VCaP (cell line): ENCODE data around the gene COMMD9.

Source experiments
- H3K27ac ChIP-seq: fragments of 450-650 bp; 2 replicates; pipeline ENCODE4 v1.5.1; 2017
- CTCF ChIP-seq: fragments of 450-650 bp; conservative IDR thresholded peaks from 2 replicates; pipeline ENCODE4 v1.5.1; 2017; ENCODE audit warnings: mild to moderate bottlenecking, moderate library complexity

Gene COMMD9

DNA sequence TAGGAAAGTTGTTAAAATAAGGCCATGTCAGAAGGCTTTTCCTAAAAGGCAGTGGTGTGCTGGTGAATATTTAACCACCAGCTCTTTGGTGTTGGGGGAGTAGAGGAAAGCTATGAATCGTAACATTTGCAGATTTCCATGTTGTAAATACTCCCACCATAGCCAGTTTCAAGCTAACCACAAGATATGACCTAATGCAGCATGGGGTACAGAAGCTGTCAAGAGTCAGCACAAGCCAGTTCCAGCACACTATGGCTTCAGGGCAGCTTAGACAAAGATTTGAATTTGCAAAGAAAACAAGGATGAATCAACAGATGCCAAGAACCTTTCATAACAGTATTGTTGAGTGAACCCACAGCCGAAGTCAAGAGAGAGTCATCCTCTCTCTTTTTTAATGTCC is 40.0 kb downstream of the COMMD9 start:
- TF ChIP-seq CTCF: no peak
- H3K27ac ChIP-seq: no peak overlapping the region

DNA sequence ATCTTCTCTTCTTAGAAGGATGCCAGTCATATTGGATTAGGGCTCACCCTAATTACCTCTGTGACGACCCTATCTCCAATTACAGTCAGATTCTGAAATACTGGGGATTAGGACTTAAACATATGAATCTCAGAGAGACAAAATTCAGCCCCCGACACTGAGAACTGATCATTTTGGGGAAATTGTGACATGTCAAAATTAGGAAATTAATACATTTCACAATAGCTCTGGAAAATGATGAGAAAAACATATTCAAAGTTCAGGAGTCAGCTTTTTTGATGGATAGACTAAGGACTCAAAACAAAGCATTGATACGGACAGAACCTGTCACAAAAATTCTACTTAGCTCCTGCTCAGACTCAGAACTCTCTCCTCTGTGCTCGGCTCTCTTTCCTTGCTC is 40.8 kb downstream of the COMMD9 start:
- no peak for TF ChIP-seq CTCF
- no peak overlapping the region for H3K27ac ChIP-seq

DNA sequence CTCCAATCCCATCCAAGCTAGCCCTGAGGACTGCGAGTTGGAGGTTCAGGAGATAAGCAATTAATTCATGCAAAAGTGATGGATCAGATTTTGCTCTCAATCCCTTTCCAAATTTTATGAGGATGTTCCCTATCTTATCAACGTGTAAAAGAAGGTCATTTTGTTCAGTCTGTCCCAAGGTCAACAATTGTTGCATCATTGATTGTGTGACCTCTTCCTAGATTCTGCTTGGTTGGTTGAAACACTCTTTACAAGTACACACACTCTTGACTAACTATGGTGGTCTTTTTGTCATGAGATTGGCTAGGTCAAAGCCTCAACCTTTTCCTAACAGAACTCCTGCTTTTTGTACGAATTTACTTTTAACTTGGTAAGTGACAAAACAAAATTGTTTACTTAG is 41.7 kb downstream of the COMMD9 start:
- H3K27ac ChIP-seq: no peak overlapping the region
- no peak for TF ChIP-seq CTCF

GRCh38 chr11:36243641-36244040 is 45.6 kb downstream of the COMMD9 start:
- TF ChIP-seq CTCF: no peak
- H3K27ac ChIP-seq: no peak overlapping the region

GRCh38 chr11:36241497-36241896 is 47.7 kb downstream of the COMMD9 start:
- TF ChIP-seq CTCF: no peak
- no peak overlapping the region for H3K27ac ChIP-seq

DNA sequence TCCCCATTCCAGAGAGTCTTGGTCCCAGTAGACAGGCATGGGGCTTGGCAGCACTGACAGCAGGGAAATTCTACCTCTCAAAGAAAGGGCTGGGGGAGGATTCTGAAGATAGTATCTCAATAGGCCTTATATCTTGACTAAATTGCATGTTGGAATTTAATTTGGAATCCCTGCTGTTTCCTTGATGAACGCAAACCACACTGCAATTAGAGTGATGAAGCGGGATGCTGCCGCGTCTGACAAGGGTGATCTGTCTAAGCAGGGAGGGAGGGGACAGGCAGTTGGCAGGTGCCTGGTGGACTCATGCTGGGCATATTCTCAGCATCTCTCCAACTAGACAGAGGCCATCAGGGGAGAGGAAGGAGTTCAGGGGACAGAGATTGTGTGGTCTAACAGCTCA is 48.4 kb downstream of the COMMD9 start:
- H3K27ac ChIP-seq: no peak overlapping the region
- no peak for TF ChIP-seq CTCF

GRCh38 chr11:36240173-36240572 is 49.1 kb downstream of the COMMD9 start:
- no peak for TF ChIP-seq CTCF
- H3K27ac ChIP-seq: no peak overlapping the region

DNA sequence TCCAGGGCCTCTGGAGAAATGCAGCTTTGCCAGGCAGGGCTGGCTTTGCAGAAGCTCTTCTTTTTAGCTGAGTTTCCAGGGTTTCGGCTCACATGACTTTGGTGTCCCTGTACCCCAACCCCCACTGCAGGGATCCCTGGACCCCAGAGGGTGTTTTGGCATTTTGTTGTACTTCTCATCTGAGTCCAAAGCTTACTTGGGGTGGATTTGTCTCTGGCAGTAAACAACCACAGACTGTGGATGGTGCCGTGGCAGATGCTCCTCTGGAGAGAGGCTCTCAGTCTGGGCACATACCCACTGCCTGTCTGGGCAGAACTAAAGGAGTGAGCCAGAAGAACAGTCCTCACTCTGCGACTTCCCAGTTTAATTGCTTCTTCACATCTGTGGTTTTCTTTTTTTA is 49.6 kb downstream of the COMMD9 start:
- no peak overlapping the region for H3K27ac ChIP-seq
- no peak for TF ChIP-seq CTCF
